HG03378 (cell line): Measurements from ENCODE around the gene SLC6A1.

ENCODE experiments used
- ATAC-seq: cut with Tn5 transposase; IDR thresholded peaks from one replicate; pipeline ENCODE4 v1.9.1; 2021; ENCODE audit warnings: mild to moderate bottlenecking, moderate library complexity; ENCODE audit not compliant: unreplicated experiment

SLC6A1 gene

DNA sequence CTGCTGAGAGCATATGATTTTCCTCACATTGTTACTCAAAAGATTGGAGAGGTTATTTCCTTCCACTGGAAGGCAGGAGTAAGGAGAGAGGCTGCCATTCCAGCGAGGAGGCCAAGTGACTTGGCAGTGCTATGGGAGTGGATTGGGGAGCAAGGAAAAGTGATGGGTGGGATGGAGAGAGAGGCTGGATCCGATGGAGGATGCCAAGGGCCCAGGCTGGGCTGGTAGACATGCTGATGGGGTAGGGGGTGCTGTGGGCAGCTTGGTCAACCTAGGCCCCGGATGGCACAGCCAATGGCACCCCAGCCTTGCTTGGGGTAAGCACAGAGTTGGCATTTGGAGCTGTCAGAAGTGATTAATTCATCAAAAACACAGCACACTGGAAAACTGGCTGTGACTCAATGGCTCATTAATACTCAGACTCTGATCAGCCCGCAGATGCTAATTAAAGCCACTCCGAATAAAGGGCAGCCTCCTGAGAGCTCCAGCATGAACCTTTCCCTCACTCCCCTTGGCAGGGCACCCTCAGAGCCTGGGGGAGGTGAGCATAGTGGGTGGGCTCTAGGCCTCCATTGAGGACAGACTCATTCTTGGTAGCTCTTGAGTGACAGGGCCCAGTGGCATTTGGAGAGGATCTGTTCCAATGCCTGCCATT lies 22.1 kb upstream of the SLC6A1 start:
- ATAC-seq: no peak

DNA sequence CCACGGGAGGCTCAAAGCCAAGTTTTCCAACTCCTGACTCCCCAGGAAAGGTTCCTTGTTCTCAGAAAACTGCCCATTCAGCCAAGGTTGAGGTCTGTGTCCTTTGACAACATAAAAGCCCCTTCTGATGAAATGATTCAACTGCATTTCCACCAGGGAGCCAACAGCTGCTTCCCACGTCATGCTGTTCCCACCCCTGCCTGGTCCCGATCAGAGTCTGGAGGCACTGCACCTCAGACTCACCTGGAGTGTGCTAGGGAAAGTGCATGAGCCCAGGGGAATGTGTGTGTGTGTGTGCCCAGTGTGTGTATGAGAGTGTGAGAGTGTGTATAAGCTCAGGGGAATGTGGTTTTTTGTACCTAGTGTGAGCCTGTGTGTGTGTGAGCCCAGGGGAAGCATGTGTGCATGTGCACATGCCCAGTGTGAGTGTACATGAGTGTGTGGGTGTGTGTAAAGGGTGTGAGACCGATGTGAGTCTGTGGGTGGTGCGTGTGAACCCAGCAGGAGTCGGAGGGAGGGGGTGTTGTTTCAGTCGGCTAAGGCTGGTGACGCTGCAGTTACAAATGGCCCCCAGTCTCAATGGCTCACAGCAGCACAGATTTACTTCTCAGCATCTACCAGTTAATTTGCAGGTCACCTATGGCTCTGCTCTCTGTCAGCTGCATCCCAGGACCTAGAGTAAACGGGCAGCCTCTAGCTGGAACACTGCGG lies 20.3 kb upstream of the SLC6A1 start:
- no peak for ATAC-seq

DNA sequence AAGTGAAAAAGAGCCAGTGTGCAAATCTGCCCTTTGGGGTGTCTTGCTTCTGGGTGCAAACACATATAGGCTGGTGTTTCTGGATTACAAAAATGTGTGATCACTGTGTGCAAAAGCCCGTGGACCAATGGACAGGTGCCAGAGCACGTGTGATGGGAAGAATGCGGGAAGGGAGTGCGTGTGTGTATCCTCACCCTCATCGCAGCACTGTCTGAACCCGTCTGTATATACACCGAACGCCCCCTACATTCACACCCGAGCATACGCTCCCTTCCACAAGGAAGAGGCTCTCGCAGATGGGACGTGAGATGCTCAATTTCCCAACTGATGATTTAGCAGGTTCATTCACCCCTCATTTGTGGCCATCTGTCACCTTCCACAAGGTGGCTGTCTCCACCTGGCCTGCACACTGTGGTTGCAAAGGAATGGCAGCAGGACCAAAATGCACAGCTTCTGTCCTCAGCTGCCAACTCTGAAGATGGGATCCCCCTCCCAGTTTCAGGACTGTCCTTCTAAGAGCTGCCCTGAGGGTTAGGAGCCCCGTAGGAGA lies 19.4 kb upstream of the SLC6A1 start:
- ATAC-seq: no peak

DNA sequence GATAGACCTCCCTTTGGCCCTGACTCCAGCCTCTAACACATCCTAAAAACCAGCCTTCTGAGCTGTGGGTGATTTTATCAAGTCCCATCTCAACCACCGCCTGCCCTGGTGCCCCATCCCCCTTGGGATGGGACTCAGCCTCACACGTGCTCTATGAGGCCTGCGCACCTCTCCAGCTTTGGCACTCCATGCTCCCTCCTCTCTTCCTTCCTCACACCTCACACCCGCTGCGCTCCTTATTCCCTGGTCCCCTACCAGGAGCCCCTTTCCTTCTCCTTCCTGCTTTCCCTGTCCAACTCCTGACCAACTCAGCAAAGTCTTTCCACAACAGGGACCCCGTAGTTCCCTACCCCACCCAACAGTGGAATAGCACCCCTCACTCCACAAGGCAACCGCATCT lies 18.4 kb upstream of the SLC6A1 start:
- ATAC-seq: no peak

DNA sequence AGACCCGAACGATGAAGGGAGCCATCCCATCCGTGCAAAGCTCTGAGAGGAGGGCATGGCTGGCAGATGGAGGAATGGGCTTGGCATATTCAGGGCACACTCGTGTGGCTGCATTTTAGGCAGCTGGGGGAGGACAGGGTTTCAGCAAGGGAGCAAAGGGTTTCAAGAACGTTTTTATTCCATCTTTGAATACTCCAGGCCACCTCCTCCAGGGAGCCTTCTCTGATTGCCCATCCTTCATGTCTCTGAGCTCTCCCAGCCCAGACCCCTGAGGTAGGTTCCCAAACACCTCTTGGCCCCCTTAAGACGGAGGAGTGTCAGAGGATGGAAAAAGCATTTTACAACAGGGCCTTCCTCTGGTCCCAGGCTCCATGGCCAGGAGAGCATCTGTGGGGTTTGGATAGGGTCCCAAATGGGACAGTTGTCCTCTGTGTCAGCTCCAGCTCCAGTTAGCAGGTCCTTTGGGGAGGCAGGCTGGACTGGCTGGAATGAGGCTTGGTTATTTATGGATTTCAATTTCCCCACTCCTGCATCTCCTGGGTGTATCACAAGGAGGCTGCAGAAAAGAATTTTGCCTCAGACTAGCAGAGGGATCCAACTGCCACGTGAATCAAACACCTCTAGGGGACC lies 17.7 kb upstream of the SLC6A1 start:
- no peak for ATAC-seq

DNA sequence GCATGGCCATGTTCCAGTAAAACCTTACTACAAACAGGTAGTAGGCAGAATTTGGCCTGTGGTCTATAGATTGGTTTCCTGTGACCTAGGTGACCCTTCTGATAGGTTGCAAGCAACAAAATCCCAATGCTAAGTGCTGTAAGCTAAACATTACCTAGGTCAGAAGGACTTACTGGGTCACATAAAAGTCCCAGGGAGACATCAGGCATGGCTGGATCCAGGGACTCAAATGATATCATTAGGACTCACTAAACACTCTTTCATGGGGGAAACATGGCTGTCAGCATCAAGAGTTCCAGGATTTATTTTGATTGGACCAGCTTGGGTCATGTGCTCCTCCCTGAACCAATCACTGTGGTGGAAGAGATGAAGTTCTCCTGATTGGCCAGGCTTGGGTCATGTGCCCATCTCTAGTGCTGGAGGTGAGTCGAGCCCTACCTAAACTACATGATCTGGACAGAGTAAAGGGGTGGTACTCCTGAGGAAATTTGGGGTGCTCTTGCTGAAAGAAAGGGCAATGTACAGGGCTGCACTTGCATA lies 16.8 kb upstream of the SLC6A1 start:
- no peak for ATAC-seq

DNA sequence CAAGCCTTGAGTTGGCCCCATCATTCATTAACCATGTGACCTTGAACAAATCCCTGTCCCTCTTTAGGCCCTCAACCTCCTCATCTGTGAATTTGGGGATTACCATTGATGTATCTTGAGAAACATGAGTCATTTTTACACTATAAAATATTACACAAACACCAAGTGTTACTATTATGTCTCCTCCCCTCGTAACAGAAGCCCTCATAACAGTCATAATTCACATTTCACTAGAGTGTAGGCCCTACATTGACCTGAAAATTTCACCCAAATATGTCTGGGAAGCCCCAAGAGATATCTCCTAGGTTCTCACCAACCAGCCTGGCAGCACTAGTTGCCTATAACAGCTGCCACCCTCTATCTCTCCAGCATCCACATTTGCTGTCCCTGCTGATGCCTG lies 15.8 kb upstream of the SLC6A1 start:
- no peak for ATAC-seq

DNA sequence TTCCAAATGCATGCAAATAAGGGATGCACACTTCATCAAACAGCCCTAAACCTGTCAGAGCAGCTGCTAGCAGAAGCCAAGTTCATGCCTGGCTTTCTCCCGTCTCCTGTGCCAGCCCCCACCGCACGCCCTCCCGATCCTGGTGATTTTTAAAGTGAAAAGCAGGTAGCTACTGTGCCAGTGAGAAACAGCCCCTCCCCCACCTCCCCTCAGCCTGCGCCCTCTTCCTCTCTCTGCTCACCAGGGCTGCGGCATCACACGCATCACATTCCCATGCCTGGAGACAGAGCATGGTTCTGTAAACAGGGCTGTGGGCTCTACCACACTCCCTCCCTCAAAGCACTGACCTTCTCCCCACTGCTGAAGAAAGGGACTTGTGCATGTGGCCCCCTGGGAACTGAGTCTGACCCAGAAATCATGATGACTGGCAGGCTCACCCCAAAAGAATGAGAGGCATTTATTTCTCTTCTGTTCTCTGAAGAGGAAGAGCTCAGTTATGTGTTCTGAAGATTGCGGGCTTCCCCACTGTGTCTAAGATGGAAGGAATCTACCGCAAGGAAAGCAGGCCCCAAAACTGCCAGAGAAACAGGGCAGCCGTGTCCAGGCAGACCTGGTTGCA lies 14.5 kb upstream of the SLC6A1 start:
- ATAC-seq: no peak

DNA sequence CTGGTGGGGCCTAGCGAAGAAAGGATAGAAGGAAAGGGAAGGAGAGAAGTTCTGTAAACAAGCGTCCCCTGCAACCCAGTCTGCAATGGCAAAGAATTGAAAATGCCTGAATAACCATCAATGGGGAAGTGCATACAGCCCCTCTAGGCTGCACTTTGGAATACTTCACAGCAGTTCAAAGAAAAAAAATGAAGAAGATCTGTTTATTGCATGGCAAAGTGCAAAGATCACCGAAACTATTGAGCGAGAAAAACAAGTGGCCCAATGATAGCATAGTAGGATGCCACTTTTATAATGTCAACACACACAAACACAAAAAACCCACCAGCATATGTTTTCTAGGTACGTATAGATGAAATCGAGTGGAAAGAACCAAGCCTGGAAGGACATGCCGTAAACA lies 13.6 kb upstream of the SLC6A1 start:
- no peak for ATAC-seq

DNA sequence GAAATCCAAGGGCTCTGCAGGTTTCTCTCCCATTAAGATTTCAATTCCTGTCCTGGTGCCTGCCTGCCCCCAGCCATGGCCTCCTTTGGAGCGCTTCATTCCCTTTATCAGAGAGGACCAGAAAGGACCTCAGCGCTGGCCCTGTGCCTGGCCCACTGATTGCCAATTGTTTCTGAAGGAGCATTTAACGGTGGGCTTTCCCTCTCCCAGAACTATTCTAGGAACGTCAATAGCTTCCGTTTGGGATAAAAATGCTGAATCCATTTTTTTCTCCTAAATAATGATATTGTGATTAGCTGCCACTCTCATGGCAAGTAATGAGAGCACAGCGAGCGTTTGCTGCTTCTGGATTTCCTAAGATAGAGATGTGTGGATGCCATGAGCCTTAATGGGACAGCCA lies 12.2 kb upstream of the SLC6A1 start:
- ATAC-seq: no peak

DNA sequence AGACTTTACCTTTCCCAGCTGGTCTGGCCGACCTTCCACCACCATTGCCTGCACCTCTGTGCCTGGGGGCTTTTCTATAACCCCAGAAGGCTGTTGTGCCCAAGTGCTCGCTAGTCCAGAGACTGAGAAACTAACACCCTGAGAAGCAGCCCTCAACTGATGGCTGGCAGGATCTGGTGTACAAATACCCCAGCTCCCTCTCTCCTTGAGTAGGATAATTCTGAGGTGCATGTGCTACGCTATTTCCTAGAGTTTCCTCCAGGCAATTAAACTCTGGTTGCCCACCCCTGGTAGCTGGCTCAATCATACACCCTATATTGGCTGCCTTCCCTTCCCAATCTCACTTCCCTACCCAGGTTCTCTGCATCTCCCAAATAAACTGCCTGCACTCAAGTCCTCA lies 11.5 kb upstream of the SLC6A1 start:
- ATAC-seq: no peak

DNA sequence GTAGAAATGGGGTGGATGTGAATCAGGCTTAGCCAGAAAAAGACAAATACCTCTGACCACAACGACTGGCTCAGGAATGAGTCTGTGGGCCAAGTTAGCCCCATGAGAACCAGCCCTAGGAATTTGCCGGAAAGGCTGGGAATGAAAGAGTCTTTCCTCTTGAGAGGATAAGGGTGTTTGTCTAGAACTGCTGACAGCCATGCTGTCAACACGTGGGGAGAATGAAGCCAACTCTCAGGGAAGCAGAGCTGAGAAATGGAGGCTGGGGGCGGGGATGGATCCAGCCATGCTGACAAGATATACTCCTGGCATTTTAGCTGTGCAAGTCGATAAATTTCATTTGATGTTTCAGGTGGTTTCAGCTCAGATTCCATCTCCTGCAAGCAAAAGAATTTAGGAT lies 10.6 kb upstream of the SLC6A1 start:
- ATAC-seq: no peak

DNA sequence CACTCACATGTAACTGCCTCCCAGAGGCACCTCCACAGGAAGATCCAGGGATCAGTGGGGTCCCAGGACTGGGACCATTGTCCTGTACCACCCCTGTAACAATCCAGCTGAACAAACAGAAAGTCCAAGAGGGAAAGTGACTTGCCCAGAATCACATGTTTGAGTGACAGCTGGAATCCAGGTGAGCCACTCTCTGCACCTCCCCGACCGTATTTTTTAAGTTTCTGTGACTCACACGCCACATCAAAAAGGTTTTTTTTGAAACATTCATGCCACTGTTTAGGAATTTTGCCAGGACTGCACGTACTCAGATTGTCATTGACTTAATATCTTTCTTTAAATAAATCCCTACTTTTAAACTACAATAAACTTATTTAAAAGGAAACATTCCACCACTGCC lies 9.8 kb upstream of the SLC6A1 start:
- ATAC-seq: no peak

DNA sequence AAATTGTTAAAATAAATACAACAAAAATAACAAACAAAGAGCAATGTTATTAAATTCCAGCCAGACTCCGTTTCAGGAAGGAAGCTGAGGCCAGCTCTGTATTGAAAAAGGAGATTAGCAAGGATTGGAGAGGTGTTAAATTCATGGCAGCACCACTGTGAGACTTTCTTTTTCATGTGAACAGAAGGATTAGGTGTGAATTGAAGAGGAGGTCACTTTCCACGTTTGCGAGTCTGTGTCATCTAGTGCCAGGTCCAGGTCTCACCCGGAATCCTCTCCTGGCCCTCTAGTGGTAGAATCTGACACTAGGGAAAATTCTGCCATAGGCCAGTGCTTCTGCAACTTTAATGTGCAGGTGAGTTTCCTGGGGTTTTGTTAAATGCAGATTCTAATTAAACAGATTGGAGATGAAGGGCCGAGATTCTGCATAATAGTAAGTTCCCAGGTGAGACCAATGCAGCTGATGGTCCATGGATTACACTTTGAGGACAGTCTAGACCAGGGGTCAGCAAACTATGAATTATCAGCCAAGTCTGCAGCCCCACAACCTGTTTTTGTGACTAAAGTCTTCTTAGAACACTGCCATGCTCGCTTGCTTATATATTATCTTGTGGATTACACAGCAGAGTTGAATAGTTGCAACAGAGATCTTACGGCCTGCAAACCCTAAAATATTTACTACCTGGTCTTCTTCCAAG lies 9.2 kb upstream of the SLC6A1 start:
- no peak for ATAC-seq

DNA sequence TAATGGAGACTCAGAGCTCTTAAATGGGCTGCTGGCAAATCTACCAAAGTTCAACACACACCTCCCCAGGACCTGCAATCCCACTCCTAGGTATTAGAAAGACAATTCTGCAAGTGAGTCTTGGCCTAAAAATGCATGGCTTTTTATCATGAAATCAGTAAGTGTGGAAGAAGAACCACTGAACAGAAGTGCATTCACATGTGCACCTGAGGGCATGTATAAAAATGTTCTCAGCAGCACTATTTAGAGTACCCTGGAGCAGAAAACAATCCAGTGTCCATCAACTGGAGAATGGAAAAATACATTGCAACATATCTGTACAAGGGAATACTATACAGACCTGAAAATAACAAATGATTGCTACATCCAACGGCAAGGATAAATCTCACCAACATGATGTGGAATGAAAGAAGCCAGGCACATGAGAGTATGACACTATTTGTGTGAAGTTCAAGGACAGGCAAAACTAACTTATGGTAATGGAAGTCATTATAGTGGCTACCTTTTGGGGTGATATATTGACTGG lies 8.1 kb upstream of the SLC6A1 start:
- ATAC-seq: no peak

DNA sequence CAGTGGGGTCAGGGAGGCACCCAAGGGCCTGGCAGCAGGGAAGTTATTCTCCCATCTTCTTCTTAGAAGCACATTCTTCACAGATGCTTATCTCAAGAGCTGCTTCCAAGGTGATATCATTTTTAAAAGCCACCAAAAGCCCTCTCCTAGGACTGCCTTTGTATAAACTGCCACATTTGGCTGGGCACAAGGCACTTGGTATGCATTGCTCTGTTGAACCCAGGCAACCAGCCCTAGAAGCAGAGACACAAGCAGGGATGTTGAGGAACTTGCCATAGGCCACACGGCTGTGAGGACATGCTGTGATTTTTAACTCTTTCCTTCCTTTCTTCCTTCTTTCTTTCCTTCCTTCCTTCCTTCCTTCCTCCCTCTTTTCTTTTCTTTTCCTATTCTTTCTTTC lies 7.4 kb upstream of the SLC6A1 start:
- ATAC-seq: no peak

DNA sequence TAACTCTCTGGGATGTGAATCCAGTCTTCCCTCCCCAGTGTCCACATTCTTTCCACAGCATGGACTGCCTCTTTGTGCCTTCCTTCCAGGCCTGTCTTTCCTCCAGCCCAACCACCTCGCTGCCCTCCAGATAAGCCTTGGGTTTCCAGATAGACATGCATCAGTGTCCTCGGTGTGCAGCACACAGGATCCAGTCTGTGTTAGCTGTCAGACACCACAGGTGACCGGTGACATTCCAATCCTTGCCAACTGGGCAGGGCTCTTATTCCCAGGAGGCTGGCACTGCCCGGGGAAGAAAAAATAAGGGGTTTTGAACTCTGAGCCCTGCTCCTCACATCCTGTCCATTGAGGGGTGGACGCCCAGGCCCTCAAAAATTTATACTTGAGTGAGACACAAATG lies 6.0 kb upstream of the SLC6A1 start:
- no peak for ATAC-seq

DNA sequence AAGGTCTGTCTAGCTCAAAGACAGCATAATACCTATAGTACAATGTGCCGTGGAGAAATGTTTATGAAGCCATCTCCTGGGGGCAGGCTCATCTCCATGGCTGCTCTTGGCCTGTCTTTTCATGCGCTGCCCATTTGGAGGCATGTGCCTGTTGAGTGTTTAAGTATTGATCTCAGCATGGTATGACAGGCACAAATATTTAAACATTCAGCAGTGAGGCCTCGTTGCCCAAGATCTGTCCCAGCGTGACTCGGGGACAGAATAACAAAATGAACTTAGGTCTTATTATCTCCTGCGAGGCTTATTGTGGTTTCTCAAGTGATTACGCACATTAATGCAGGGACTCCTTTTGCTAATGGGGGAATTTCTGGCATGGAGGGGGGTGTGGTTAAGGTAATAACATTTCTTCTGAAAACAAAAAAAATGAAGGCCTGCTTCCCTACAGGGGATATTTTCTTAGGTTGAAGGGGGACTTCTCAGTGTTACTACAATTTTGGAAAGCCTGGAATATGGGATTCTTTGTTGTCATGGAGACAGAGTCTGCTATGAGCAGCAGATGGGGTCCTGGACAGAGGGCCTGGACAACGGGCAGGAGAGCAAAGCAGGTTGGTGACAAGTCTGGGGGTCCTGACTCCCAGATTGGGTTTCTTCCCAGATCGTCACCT lies 4.4 kb upstream of the SLC6A1 start:
- ATAC-seq: no peak

DNA sequence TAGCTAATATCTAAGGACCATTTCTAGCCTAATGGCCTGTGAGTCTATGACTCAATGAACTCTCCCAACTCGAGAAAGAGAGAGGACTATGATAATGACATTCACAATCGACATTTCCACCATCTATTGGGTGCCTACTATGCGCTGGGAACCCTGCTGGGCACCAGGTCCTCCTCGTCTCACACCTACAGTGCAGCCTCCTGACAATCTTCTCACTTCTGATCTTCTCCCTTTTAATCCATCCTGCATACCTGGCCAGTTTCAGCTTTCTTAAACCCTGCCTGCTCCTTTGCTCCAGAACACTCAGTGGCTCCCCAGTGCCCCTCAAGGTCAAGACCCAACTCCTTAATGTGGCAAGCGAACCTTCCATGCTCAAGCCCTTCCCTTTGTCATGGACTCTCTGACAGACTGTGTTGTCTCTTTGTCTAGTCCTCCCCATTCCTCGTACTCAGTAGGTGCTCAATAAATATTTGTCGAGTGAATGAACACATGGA lies 3.5 kb upstream of the SLC6A1 start:
- ATAC-seq: no peak
